HG03139 (cell line): ENCODE results near the gene ARHGEF28.

Source experiments
- ATAC-seq: cut with Tn5 transposase; IDR thresholded peaks from one replicate; pipeline ENCODE4 v1.9.1; 2021; ENCODE audit not compliant: unreplicated experiment

ARHGEF28 gene

DNA sequence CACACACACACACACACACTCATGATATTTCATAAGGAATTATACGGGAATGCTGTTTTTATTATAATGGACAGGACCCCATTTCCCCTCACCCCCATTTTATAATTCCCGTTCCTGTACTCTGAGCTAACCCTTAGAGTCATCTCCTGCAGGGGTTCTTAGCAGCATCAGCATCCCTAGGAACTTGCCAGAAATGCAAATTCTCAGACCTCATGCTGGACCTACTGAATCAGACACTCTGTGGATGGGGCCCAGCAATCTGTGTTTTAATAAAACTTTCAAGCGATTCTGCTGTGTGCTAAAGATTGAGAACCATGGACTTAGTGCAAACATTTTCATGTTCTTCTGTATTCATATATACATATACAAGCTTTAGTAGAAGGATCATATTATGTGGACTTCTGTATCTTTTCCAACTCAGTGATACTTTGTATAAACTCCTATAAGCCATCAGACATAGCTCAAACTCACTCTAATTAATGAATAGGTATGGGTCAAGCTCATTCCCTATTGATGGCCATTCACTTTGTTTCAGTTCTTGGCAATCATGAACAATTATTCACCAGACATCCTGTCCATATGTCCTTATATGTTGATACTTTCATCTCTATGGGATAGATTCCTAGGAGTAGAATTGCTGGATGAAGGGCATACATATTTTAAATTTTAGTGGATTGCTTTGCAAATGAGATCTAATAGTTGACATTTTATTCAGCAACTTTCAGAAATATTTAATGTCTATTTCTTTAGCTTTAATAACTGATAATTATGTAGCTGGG is 65.5 kb downstream of the ARHGEF28 start:
- no peak for ATAC-seq

DNA sequence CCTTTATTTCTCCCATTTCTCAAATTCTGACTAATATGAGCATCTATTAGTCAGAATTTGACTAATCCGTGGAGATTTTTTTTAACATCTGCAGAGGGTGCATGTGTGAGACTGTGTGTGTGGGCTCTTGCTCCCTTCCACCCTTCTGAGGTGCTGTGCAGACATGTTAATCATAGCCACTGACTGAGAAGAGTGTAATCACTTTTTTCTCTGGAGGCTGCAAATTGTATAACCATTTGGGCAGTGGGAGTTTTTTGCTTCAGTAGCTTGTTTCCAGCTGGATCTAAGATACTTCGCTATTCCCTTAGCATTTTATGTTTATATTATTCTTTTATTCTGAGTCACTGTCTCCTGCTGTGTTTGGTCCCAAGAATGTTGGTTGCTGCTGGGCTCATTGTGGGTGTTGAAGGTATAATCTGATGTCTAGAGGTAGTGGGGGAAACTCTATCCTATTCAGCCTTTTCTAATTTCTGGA is 66.2 kb downstream of the ARHGEF28 start:
- ATAC-seq, result no peak

DNA sequence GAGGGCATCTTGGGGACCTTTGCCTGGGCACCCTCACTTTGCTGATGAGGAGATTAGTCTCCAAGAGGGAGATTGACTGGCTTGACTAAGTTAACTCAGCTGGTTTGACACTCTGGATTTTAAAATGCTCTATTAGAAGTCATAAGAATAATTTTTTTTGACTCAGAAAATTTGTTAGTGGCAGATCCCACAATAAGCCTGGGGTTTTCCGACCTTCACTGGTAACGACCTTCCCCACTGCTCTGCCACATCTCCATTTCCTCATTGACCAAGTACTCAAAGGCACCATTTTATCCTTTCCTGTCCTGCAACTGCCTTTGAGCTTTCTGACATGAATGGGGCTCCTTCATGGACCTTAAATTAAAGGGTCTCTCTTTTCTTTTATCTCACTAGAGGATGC is 67.0 kb downstream of the ARHGEF28 start:
- no peak for ATAC-seq

DNA sequence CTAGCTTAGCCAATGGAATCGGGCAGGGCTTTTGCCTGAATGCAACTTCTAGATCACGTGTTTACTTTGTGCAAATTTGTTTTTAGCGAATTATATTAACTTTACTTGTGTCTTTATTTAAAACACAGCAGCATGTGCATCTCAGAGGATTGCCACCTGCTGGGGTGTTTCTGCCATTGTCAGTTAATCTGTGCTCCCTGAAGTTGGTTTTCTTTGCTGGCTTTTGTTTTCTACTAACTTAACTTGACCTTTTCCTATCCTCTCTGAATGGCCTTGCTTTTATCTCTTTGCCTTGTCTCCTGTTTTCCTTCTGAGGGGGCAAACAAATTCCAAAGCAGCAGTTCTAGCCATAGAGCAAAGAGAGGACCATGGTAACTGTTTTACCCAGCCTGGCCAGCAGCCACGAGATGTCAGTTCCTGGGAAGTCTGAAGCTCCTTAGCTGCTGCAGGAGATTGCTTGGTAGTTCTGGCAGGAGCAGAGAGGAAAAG is 67.6 kb downstream of the ARHGEF28 start:
- peak; percentile 17 for ATAC-seq

DNA sequence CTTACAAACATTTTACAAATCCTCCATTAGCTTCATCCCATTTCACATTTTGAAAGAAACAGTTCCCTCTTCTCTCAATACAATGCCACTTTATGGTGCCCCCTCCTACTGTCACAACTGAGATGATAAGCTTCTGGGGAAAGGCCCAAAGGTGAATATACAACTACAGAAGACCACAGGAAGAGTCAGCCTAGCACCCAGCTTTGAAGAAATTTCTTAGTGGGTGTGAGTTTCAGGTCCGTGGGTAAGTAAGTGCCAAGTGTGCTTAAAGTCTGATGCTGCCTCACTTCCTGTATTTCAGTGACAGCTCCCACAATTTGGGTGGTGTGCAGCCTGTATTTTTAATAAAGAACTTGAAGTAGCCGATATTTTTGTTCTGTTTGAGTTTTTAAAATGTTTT is 68.1 kb downstream of the ARHGEF28 start:
- peak; percentile 43 for ATAC-seq

DNA sequence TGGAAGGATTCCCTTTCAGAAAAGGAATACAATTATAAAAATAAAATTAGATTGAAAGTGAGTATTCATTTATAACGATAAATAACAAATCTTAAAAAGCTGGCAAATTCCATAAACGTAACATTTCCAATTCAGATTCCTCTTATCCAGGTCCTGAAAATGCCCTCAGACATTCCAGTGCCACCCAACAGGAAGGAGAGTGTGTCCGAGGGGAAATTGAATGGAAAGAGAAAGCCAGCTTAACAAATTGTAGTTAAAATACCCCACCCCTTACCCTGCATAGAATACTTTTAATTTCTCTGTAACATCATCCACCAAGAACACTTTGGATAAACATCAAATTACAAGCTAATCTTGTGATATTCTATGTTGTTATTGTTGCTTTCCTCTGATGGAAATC is 72.0 kb downstream of the ARHGEF28 start:
- ATAC-seq, result no peak

DNA sequence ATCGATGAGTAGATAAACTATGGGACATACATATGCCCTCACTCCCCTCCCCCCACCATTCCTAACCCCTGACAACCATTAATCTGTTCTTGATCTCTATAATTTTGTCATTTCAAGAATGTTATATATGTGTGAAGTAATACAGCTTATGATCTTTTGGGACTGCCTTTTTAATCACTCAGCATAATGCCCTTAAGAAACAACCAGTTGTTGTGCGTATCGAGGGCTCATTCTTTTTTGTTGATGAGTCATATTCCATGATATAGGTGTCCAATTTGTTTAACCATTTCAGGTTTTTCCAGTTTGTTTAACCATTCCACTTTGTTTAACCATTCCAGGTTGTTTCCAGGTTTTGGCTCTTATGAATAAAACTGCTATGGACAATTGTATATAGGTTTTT is 75.6 kb downstream of the ARHGEF28 start:
- no peak for ATAC-seq

DNA sequence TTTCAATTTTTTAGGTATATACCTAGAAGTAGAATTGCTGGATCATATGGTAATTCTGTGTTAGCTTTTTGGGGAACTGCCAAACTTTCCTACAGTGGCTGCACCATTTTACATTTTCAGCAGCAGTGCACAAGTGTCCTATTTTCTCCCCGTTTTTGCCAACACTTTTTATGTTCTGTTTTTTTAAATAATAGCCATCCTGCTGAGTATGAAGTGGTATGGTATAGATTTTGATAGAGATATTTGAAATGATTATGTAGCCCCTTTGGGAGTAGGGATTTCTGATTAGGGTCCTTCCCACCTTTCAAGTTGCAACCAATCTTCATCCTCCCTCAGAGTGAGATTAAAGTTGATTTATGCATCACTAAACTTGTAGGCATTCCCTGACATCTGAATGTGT is 76.5 kb downstream of the ARHGEF28 start:
- ATAC-seq, result no peak

DNA sequence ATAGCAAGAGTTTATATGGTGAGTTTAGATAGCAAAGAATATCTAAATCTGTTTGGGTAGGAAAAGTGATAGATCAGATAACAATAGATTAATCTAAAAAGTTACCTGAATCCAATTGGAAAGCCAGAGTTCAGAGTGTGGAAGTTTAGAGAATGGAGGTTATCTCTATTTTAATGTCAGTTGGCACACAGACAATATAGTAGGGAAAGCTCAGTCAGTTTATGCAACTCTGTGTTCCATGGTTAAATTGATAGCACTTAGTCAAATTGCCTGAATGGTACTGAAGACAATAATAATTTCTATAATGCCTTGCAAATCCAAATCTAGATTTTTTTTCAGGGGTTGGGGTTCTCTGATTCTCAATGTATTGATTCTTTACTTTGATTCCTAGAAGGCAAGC is 77.0 kb downstream of the ARHGEF28 start:
- no peak for ATAC-seq

DNA sequence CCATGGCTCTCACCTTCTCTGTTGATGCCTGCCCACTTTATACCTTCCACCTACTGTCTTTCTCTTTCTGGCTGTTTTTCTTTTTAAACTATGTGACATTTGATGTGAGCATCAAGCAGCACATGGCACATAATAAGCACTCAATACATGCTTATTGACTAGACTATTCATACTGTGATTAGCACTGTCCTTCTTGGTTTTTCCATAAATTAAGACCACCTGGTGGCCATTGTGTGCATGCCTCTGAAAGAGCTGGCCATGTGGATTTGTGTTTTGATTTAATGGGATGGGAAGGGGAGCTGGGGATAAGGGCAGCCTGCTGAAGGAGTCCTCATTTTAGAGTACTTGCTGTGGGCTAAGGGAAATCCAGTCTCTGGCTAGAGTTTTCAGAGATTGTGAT is 79.4 kb downstream of the ARHGEF28 start:
- ATAC-seq, result no peak

DNA sequence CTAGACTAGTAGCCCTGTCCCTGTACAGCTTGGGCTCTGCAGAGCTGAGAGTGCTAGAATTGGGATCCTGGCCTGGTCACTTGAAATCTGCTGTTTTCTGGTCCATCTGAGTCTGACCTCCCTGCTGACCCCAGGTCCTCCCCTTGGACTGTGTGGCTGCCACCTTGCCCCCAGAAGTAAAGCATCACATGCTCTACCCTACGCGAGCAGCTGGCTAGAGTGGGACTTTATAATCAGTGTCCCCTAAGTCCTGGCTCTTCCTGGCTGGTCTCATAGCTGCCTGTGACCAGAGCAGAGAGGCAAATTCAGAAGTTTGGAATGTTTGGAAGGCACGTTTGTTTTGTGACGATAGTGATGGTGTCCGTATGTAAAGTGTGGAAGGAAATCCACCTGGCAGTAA is 81.0 kb downstream of the ARHGEF28 start:
- no peak for ATAC-seq

DNA sequence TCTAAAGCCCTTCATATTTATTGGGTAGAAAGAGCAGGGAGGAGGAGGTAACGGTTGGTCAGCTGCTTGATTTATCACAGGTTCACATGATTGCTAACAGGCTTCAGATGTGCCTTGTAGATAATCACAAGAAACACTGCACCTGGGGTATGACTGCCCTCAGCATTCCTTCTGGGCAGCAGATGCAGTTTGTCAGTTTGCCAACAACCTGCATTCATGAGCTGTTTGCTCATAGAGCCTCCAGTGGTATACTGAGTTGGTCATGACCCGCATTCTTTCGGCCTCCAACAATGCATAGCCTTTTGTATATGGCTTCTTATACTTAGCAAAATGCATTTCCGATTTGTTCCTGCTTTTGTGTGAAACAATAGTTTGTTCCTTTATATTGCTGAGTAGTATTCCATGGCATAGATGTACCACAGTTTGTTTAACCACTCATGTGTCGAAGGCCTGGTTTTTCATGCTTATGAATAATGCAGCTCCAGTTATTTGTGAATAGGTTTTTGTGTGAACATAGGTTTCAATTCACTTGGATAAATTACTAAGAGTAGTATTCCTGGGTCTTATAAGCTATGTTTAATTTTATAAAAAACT is 83.6 kb downstream of the ARHGEF28 start:
- ATAC-seq, result no peak

DNA sequence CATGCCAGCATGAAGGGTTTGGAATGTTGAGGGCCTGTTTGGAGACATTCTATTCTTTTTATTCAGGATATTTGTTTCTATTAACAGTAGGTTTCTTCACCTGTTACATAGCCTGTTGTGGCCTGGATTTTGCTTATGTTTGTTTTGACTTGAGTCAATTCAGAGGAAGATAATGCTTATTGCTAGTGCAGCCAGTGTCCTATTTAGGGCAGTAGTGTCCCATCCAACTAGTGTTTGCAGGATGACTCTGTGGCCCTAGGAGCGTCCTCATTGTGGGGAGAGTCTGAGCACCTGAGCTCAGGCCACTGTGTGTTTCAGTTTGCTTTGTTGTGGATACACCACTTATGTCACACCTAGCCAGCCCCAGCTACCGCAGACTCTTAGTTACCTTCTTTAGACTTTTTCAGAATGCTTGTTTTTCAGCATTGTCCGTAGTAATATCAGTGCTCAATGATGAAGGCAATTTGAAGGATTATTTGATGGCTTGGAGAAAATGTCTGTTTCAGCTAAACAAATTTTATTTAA is 90.3 kb downstream of the ARHGEF28 start:
- ATAC-seq, result no peak

DNA sequence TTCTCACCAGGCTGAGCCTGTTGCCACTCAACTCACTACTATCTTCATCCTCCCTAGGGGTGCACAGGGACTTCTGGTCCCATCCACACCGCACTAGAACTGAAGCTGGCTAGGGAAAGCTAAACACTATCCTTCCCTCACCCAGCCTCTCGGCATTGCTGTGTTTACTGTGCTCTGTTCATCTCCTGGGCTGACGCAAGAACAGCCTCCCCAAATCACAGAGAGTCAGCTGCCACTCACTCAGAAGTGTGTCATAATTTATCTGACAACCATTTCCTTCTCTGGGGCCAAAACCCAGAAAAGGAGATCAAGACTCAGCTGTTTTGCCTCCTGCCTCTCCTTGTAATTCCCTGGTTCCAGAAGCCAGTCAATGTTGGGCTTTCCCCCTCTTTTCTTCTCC is 92.8 kb downstream of the ARHGEF28 start:
- no peak for ATAC-seq

DNA sequence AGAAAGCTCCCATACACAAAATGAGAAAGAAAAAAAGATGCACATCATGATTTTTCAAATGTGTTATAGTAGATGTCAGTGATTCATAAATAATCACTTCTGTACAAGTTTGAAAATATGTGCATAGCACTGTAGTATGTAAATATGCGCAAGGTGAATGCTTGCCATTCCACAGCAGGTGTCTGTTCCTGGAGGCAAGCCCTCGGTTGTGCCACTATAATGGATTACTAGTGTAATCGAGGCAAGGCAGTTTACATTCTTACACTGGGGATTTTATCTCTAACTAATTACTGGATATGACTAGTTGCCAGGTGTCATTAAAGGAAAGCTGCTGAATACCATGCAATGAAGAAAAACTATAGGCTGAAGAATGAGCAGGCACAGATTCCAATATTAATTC is 93.6 kb downstream of the ARHGEF28 start:
- ATAC-seq, result no peak

DNA sequence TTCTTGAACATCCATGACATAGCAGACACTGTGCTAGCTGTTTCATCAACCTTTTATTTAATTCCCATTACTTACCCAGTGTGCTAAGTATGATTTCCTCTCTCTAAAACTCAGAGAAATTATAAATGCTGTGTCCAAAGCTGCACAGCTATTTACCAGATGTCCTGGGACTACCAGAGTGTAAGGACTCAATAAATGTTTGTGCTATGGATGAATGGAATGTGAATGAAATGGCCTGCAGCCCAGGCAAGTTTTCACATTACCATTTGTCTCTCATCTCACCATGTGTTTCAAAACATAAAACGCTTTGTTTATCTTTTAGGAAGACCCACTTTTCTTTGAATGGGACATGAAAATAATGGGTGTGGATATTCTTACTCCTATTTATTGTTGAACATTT is 96.2 kb downstream of the ARHGEF28 start:
- ATAC-seq, result no peak

DNA sequence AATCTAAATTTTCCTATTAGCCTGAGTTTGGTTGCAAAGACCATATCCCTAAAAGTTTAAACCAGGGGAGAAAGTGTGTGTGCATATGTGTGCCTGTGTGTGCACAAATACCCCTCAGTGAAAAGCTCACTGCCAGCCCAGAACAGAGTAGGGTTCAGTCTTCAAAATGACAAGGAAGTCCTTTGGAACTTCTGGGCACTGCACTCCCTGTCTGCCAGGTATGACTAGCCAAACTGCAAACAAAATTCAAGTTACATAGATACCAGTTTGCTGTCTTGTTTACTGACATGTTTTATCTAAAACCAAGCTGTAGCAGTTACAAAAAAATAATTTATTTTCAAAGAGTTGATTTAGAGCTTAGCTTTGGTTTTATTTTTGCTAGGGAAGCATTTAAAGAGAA is 100.1 kb downstream of the ARHGEF28 start:
- no peak for ATAC-seq

DNA sequence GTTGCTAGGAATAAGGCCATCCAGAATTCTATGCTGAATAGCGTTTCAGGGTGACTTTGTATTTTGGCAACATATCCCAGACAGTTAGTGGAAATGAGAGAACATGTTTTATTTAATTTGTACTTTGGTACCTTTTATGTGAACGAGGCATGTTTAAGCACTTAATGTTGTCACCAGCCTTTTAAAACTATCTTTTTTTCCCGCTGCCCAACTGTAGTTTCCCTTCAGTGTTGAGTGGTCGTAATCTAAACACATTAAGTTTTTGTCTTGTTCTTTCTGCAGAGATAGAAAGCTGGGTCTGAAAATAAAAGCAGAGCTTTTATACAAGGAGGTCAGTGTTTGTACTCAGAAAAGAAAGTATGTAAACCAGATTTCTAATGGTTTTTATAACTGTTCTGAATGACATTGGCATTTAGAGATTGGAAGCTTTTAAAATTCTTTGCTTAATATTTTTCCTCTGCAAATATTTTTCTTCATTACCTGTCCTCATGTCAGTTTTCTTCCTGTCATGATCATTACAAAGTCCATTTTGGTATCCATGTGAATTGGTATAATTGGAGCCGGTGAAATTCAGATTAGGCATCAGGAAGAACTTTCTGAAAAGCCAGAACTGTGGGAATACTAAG is 100.7 kb downstream of the ARHGEF28 start:
- ATAC-seq, result no peak

DNA sequence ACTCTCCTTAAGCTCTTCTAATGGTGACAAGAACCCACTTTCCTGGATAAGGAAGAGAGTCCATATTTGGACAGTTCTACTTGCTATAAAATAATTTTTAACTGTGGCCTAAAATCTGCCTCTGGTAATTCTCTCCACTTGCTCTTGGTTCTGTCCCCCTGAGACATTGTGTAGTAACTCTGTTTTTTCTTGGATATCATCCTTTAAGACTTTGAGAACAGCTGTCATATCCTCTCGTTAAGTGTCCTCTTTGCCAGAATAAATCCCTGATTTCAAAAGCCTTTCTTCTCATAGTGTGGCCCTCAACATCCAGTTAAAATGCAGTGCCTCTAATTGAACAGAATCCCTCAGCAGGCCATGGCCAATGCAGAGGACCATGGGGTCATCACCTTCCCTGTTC is 101.5 kb downstream of the ARHGEF28 start:
- ATAC-seq, result no peak

DNA sequence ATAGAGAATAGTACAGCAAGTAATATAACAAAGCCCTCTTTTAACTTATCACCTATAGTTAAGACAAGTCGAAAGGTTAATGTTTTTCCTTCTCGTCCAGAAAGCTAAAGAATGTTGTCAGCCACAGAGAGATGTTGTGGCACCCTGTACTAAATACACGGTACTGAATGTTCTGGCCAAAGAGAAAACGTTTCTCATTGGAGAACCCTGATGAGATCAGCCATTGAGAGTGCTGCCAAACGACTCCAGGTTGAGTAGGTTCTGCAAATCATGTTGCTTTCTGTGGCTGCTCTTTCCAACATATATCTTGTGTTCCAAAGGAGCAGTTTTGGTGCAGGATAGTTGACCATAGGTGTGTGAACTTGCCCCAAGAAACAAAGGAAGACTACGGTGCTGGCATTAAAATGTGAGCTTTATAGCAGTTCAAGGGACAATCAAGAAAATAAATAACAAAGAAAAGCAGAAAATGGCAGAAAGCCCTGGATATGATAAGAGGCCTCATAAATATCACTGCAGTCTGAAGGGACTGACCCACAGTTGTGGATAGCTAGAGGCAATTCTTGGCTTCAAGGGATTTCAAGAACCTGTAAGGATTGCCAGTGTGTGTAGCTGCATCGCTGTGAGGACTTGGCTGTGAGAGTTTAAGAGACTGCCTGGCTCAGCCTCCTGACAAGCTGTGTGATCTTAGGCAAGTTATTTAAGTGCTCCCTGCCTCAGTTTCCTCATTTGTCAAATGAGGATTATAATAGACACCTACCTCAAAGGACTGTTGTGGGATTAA is 102.7 kb downstream of the ARHGEF28 start:
- ATAC-seq, result no peak

DNA sequence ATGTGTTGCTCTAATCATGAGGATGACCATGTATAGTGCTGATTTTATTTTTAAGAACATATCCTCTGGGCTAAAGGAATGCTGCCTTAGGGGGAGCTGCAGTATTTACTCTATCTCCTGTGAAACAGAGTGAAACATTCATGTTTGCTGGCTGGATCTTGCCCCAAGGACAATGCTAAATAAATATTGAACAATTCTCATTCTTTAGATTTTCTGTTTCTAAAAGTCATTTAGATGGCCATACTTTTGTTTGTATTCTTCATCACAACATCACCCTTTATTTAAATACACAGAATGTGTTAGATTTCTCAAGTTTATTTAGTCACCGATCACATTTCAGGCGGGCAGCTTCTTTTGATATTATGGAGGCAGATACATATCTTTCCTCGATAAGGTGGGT is 103.3 kb downstream of the ARHGEF28 start:
- no peak for ATAC-seq
